Parathyroid adenoma (tissue), 2 donors: ENCODE data around the gene ZFP64.
"Not testable (repeated sequence)": the region's sequence is repeated elsewhere in the genome, so short reads cannot be mapped to it uniquely, and the experiment has no call there.

ENCODE experiments used
- H2AFZ ChIP-seq: fragments of 300-600 bp; sonication (generic); one replicate; pipeline ENCODE4 v1.7.0; 2017; ENCODE audit warnings: antibody characterized with exemption, mild to moderate bottlenecking
- H3K27ac ChIP-seq: fragments of 300-600 bp; sonication (generic); one replicate; pipeline ENCODE4 v1.7.0; 2017
- H3K27me3 ChIP-seq: fragments of 300-600 bp; sonication (generic); one replicate; pipeline ENCODE4 v1.7.0; 2017; ENCODE audit warnings: low read length; ENCODE audit not compliant: control insufficient read depth, insufficient read depth
- H3K36me3 ChIP-seq: fragments of 300-600 bp; sonication (generic); one replicate; pipeline ENCODE4 v1.7.0; 2017; ENCODE audit warnings: low read length; ENCODE audit not compliant: control insufficient read depth, insufficient read depth
- H3K4me1 ChIP-seq: fragments of 300-600 bp; sonication (generic); one replicate; pipeline ENCODE4 v1.7.0; 2017; ENCODE audit warnings: control low read depth
- H3K4me2 ChIP-seq: fragments of 300-600 bp; sonication (generic); one replicate; pipeline ENCODE4 v1.7.0; 2017; ENCODE audit warnings: low read length
- H3K4me3 ChIP-seq: fragments of 300-600 bp; sonication (generic); one replicate; pipeline ENCODE4 v1.7.0; 2017; ENCODE audit warnings: low read depth, low read length
- H3K79me2 ChIP-seq: fragments of 300-600 bp; sonication (generic); one replicate; pipeline ENCODE4 v1.7.0; 2017; ENCODE audit warnings: control low read depth
- H3K9ac ChIP-seq: fragments of 300-600 bp; sonication (generic); one replicate; pipeline ENCODE4 v1.7.0; 2017; ENCODE audit warnings: mild to moderate bottlenecking
- H3K9me3 ChIP-seq: fragments of 300-600 bp; sonication (generic); one replicate; pipeline ENCODE4 v1.7.0; 2017; ENCODE audit warnings: low read length; ENCODE audit not compliant: control insufficient read depth
- CTCF ChIP-seq: fragments of 300-600 bp; sonication (generic); IDR thresholded peaks from one replicate; pipeline ENCODE4 v1.7.0; 2017; ENCODE audit warnings: antibody characterized with exemption, mild to moderate bottlenecking
- donor health status: primary hyperparathyroidism.

The ZFP64 gene

GRCh38 chr20:52224920-52225319 is 33.3 kb upstream of the ZFP64 start:
- Histone ChIP-seq H3K4me2 (no peak overlapping the region), H3K79me2 (no peaks in the 10 kb centered on the region), H3K27me3 (no peaks in the 10 kb centered on the region), H3K9me3 (no peaks in the 10 kb centered on the region), H3K4me3 (no peak overlapping the region), H3K9ac (no peak overlapping the region), H2AFZ (no peak overlapping the region), H3K36me3 (no peaks in the 10 kb centered on the region), H3K4me1 (no peaks in the 10 kb centered on the region), H3K27ac (no peak overlapping the region)
- TF ChIP-seq CTCF = no peak

- not testable (repeated sequence) for H3K79me2 ChIP-seq
These were observed 29.8 kb upstream of the ZFP64 start for GRCh38 chr20:52221362-52221761.

GRCh38 chr20:52220891-52221290 is 29.3 kb upstream of the ZFP64 start:
- not testable (repeated sequence) for H3K4me1 ChIP-seq, H3K9me3 ChIP-seq, H3K9ac ChIP-seq, H3K4me2 ChIP-seq, H3K79me2 ChIP-seq, H3K4me3 ChIP-seq, H3K27ac ChIP-seq, H2AFZ ChIP-seq, H3K36me3 ChIP-seq, H3K27me3 ChIP-seq

More at GRCh38 chr20:52221362-52221761, 29.8 kb upstream of the ZFP64 start:
- not testable (repeated sequence) for H3K9me3 ChIP-seq, H3K4me2 ChIP-seq, H3K27me3 ChIP-seq, H3K27ac ChIP-seq, H3K4me3 ChIP-seq, H3K36me3 ChIP-seq, H3K4me1 ChIP-seq, H3K9ac ChIP-seq, H2AFZ ChIP-seq

- Histone ChIP-seq H3K27ac (no peak overlapping the region), H2AFZ (no peak overlapping the region)
These were observed 27.9 kb upstream of the ZFP64 start for GRCh38 chr20:52219441-52219840.

GRCh38 chr20:52217689-52218395 is 26.3 kb upstream of the ZFP64 start:
- no peaks in the 10 kb centered on the region for H3K36me3 ChIP-seq
- no peaks in the 10 kb centered on the region for H3K4me1 ChIP-seq
- H3K79me2 ChIP-seq = no peaks in the 10 kb centered on the region
- H3K27me3 ChIP-seq = no peaks in the 10 kb centered on the region
- no peak overlapping the region for H2AFZ ChIP-seq
- H3K27ac ChIP-seq = no peak overlapping the region
- no peak overlapping the region for H3K9ac ChIP-seq
- no peak for TF ChIP-seq CTCF
- no peaks in the 10 kb centered on the region for H3K9me3 ChIP-seq
- no peak overlapping the region for H3K4me3 ChIP-seq
- no peak overlapping the region for H3K4me2 ChIP-seq

More at GRCh38 chr20:52219441-52219840, 27.9 kb upstream of the ZFP64 start:
- Histone ChIP-seq H3K4me2 (no peak overlapping the region), H3K27me3 (no peaks in the 10 kb centered on the region), H3K4me3 (no peak overlapping the region), H3K36me3 (no peaks in the 10 kb centered on the region), H3K4me1 (no peaks in the 10 kb centered on the region), H3K79me2 (no peaks in the 10 kb centered on the region), H3K9me3 (no peaks in the 10 kb centered on the region), H3K9ac (no peak overlapping the region)
- no peak for TF ChIP-seq CTCF

- H3K79me2 ChIP-seq = no peaks in the 10 kb centered on the region
- H3K36me3 ChIP-seq = no peaks in the 10 kb centered on the region
- H3K27ac ChIP-seq = no peak overlapping the region
- no peaks in the 10 kb centered on the region for H3K27me3 ChIP-seq
- no peak overlapping the region for H2AFZ ChIP-seq
- no peak for TF ChIP-seq CTCF
- no peak overlapping the region for H3K9ac ChIP-seq
- H3K4me3 ChIP-seq = no peak overlapping the region
- no peaks in the 10 kb centered on the region for H3K4me1 ChIP-seq
- H3K4me2 ChIP-seq = no peak overlapping the region
- no peaks in the 10 kb centered on the region for H3K9me3 ChIP-seq
These were observed 22.4 kb upstream of the ZFP64 start for GRCh38 chr20:52213995-52214394.
